Testis (tissue), 2 donors: ENCODE results near the gene OPTN.

Source experiments
- POLR2A ChIP-seq: fragments of 450-650 bp; IDR thresholded peaks from one replicate; pipeline ENCODE4 v1.6.1; 2017; ENCODE audit warnings: antibody characterized with exemption, mild to moderate bottlenecking, moderate library complexity
- TF ChIP-seq, protein P1 (sequence below), 3 experiments: fragments of 450-650 bp in 2 of 3; fragments of 200-600 bp in 1 of 3; sonication (generic) in 1 of 3; IDR thresholded peaks; one replicate each; pipeline ENCODE4 v1.5.1; 2016 to 2019; ENCODE audit warnings: antibody characterized with exemption in 3 of 3, mild to moderate bottlenecking in 2 of 3, moderate library complexity in 1 of 3

DNA sequence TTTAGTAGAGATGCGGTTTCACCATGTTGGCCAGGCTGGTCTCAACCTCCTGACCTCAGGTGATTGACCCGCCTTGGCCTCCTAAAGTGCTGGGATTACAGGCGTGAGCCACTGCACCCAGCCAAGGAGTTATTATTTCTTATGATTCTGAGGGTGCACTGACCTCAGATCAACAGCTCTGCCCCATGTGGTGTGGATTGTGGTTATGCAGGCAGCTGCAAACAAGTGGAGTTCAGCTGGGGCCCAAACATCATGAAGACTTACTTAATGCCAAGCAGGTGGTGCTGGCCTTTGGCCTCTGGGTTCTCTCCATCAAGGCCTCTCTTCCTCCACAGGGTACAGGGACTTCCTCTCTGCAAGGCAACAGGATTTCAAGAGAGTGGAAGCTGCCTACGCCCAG is 45.1 kb upstream of the OPTN start:
- TF ChIP-seq, protein P1, sequence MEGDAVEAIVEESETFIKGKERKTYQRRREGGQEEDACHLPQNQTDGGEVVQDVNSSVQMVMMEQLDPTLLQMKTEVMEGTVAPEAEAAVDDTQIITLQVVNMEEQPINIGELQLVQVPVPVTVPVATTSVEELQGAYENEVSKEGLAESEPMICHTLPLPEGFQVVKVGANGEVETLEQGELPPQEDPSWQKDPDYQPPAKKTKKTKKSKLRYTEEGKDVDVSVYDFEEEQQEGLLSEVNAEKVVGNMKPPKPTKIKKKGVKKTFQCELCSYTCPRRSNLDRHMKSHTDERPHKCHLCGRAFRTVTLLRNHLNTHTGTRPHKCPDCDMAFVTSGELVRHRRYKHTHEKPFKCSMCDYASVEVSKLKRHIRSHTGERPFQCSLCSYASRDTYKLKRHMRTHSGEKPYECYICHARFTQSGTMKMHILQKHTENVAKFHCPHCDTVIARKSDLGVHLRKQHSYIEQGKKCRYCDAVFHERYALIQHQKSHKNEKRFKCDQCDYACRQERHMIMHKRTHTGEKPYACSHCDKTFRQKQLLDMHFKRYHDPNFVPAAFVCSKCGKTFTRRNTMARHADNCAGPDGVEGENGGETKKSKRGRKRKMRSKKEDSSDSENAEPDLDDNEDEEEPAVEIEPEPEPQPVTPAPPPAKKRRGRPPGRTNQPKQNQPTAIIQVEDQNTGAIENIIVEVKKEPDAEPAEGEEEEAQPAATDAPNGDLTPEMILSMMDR (IDR thresholded peaks at IDR 0.05) = no peak
- no peak for TF ChIP-seq POLR2A
